Naive B cell (primary cell): ENCODE data around the gene NAGPA. TPM values are rescaled to one million over a fixed set of nuclear protein-coding genes. Genes with fewer than 3 reads are reported as not detected.

ENCODE experiments used
- ATAC-seq, 2 donors: fragments of 150-1000 bp; cut with Tn5 transposase; 2 replicates each; pipeline ENCODE4 v1.10.0; 2021; ENCODE audit warnings: low read depth in 2 of 2, mild to moderate bottlenecking in 2 of 2, moderate library complexity in 2 of 2
- DNase-seq: peaks from one replicate; pipeline ENCODE4 v3.0.0; 2022
- H3K27ac Mint-ChIP-seq, 6 donors: one replicate each; pipeline ENCODE4 v1.8.0; 2020 to 2022; ENCODE audit warnings: mild to moderate bottlenecking in 6 of 6, mixed read lengths in 6 of 6, moderate library complexity in 5 of 6, inconsistent platforms in 2 of 6
- H3K27me3 Mint-ChIP-seq, 3 donors: one replicate each; pipeline ENCODE4 v1.8.0; 2021 to 2022; ENCODE audit warnings: mixed read lengths in 3 of 3, mild to moderate bottlenecking in 1 of 3
- H3K36me3 Mint-ChIP-seq, 2 donors: one replicate each; pipeline ENCODE4 v1.8.0; 2020 to 2022; ENCODE audit warnings: mixed read lengths in 2 of 2, inconsistent platforms in 1 of 2, mild to moderate bottlenecking in 1 of 2
- H3K4me1 Mint-ChIP-seq, 3 donors: one replicate each; pipeline ENCODE4 v1.8.0; 2020 to 2022; ENCODE audit warnings: mixed read lengths in 3 of 3, inconsistent platforms in 1 of 3, mild to moderate bottlenecking in 1 of 3, moderate library complexity in 1 of 3
- H3K4me3 Mint-ChIP-seq, 8 donors: one replicate each; pipeline ENCODE4 v1.8.0; 2020 to 2022; ENCODE audit warnings: mild to moderate bottlenecking in 8 of 8, mixed read lengths in 8 of 8, moderate library complexity in 8 of 8, inconsistent platforms in 2 of 8
- H3K9me3 Mint-ChIP-seq, 7 donors: one replicate each; pipeline ENCODE4 v1.8.0; 2020 to 2022; ENCODE audit warnings: mixed read lengths in 7 of 7, mild to moderate bottlenecking in 5 of 7, inconsistent platforms in 2 of 7, moderate library complexity in 1 of 7
- polyA plus RNA-seq, 6 donors: library from polyadenylated mRNA; unstranded; fragments of 300-500 nt; fragmentation: Illumina TruSeq; gene quantifications; one replicate each; pipeline ENCODE4 v1.2.3, GENCODE V29; 2021; ENCODE audit warnings: low read depth in 6 of 6

Gene NAGPA
- polyA plus RNA-seq, 6 donors from 2014 or later, result 26.3 to 44.6 (median 33.1) TPM

GRCh38 chr16:5002699-5003143 lies 31.0 kb downstream of the NAGPA start:
- H3K4me3 Mint-ChIP-seq, result no peak overlapping the region
- no peaks in the 10 kb centered on the region for H3K4me1 Mint-ChIP-seq
- H3K27ac Mint-ChIP-seq, result no peak overlapping the region
- H3K27me3 Mint-ChIP-seq, result peaks cover 6 to 25% (median 21%) of the 10 kb centered on the region in 3 donors
- no peak for DNase-seq
- no peaks in the 10 kb centered on the region for H3K9me3 Mint-ChIP-seq
- no peaks in the 10 kb centered on the region for H3K36me3 Mint-ChIP-seq
- ATAC-seq, result no peak

GRCh38 chr16:5001986-5002385 lies 31.7 kb downstream of the NAGPA start:
- DNase-seq (no peak), ATAC-seq (no peak)
- H3K27me3 Mint-ChIP-seq, result peaks cover 6 to 24% (median 21%) of the 10 kb centered on the region in 3 donors
- H3K9me3 Mint-ChIP-seq, result no peaks in the 10 kb centered on the region
- H3K36me3 Mint-ChIP-seq, result no peaks in the 10 kb centered on the region
- H3K4me1 Mint-ChIP-seq, result no peaks in the 10 kb centered on the region
- no peak overlapping the region for H3K27ac Mint-ChIP-seq
- H3K4me3 Mint-ChIP-seq, result no peak overlapping the region

DNA sequence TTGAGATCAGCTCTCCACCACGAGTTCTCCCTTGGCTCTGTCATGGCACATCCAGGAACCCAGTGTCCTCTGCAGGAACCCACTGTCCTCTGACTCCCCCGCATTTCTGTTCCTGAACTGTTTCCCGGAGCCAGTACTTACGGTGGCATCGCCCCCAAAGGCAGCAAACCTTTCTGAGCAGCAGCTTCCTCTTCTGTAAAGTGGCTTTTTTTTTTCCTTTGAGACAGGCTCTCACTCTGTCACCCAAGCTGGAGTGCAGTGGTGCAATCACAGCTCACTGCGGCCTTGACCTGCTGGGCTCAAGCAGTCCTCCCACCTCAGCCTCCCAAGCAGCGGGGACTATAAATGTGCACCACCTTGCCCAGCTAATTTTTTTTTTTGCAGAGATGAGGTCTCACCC lies 32.2 kb downstream of the NAGPA start:
- ATAC-seq (no peak), DNase-seq (no peak)
- peaks cover 6 to 25% (median 24%) of the 10 kb centered on the region in 3 donors for H3K27me3 Mint-ChIP-seq
- no peaks in the 10 kb centered on the region for H3K36me3 Mint-ChIP-seq
- H3K4me3 Mint-ChIP-seq, result no peak overlapping the region
- H3K9me3 Mint-ChIP-seq, result no peaks in the 10 kb centered on the region
- H3K27ac Mint-ChIP-seq, result peak overlapping the region in 1 of 6 donors; percentile 4
- H3K4me1 Mint-ChIP-seq, result no peaks in the 10 kb centered on the region

DNA sequence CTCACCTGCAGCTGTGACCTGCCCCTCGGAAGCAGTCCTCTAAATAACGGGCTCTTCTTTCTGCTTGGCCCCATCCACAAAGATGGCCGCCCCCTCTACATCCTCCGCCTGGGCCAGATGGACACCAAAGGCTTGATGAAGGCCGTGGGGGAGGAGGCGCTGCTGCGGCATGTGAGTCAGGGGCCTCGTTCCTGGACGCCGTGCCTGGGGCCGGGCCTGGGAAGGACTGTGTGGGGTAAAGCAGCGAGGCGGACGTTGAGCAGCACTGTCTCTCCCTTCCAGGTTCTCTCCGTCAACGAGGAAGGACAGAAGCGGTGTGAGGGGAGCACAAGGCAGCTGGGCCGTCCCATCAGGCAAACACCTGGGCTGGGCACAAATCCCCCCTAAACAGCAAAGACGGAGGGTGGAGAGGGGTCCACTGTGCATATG lies 33.1 kb downstream of the NAGPA start:
- peaks cover 6 to 34% (median 34%) of the 10 kb centered on the region in 3 donors for H3K27me3 Mint-ChIP-seq
- no peak for DNase-seq
- no peak for ATAC-seq
- H3K4me1 Mint-ChIP-seq, result no peaks in the 10 kb centered on the region
- H3K36me3 Mint-ChIP-seq, result no peaks in the 10 kb centered on the region
- no peak overlapping the region for H3K27ac Mint-ChIP-seq
- H3K9me3 Mint-ChIP-seq, result no peaks in the 10 kb centered on the region
- H3K4me3 Mint-ChIP-seq, result no peak overlapping the region

DNA sequence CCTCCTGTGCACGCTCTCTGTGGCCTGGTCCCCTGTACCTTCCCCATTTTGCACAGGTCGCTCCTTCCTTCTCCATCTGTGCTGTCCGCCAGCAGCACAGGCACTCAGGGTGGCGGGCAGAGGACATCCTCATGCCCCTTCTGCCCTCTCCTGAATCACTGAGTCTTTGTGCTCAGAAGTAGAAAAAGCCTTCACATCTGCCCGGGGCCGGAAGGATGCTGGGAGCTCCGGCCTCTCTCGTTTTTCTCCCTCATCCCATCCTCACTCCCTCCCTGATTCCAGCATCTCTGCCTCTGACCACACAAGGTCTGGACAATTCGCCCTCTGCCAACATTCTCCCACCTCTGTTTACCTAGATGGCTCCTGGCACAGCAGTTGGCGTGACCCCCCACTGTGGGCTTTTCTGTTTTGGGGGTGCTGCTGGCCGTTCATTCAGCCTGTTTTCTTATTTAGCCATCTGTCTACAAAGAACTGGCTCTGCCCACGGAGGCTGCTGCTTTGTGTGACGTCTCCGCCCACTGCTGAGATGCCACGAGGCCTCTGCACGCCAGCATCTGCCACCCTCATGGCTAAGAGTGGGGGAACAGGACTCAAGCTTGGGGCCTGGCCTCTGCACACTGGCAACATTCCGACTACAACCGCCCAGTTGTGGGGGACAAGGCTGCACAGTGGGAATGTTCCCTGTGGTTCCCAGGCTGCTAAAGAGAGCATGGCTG lies 38.9 kb downstream of the NAGPA start:
- ATAC-seq (no peak), DNase-seq (no peak)
- H3K9me3 Mint-ChIP-seq, result peaks cover 0 to 2% (median 0%) of the 10 kb centered on the region in 7 donors
- H3K36me3 Mint-ChIP-seq, result no peaks in the 10 kb centered on the region
- peaks cover 14 to 47% (median 31%) of the 10 kb centered on the region in 3 donors for H3K27me3 Mint-ChIP-seq
- H3K27ac Mint-ChIP-seq, result peak overlapping the region in 1 of 6 donors; percentile 62
- no peaks in the 10 kb centered on the region for H3K4me1 Mint-ChIP-seq
- H3K4me3 Mint-ChIP-seq, result peak overlapping the region in 1 of 8 donors; percentile 22

DNA sequence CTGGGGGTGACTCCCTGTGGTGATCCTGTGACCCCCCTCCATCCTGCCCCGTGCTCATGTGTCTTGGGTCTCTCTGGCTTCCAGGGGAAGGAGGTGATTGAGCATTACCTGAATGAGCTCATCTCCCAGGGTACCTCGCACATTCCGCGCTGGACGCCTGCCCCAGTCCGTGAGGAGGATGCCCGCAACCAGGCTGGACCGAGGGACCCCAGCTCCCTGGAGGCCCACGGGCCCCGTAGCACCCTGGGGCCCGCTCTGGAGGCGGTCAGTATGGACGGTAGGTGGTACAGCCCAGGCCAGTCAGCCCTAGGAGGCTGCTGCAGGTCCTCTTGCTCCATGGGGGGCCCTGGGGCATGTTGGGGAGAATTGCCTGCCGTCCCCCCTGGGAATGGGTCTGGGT lies 42.0 kb downstream of the NAGPA start:
- no peak for ATAC-seq
- Mint-ChIP-seq H3K36me3 (no peaks in the 10 kb centered on the region), H3K9me3 (peaks cover 0 to 16% (median 9%) of the 10 kb centered on the region in 7 donors)

GRCh38 chr16:4990415-4990814 lies 43.3 kb downstream of the NAGPA start:
- Mint-ChIP-seq H3K27me3 (peaks cover 37 to 63% (median 54%) of the 10 kb centered on the region in 3 donors), H3K27ac (no peak overlapping the region), H3K4me1 (peaks cover 0 to 7% (median 0%) of the 10 kb centered on the region in 3 donors), H3K36me3 (no peaks in the 10 kb centered on the region), H3K9me3 (peaks cover 0 to 20% (median 12%) of the 10 kb centered on the region in 7 donors), H3K4me3 (peak overlapping the region in 1 of 8 donors; percentile 30)
- ATAC-seq, result no peak
- DNase-seq, result no peak

More for the DNA sequence above, 42.0 kb downstream of the NAGPA start:
- no peak overlapping the region for H3K4me3 Mint-ChIP-seq
- peaks cover 27 to 67% (median 57%) of the 10 kb centered on the region in 3 donors for H3K27me3 Mint-ChIP-seq
- no peak overlapping the region for H3K27ac Mint-ChIP-seq
- H3K4me1 Mint-ChIP-seq, result peaks cover 0 to 7% (median 0%) of the 10 kb centered on the region in 3 donors
- DNase-seq, result no peak

- no peaks in the 10 kb centered on the region for H3K36me3 Mint-ChIP-seq
- ATAC-seq (no peak), DNase-seq (no peak)
- H3K27me3 Mint-ChIP-seq, result peaks cover 37 to 56% (median 47%) of the 10 kb centered on the region in 3 donors
- H3K4me3 Mint-ChIP-seq, result peak overlapping the region in 2 of 8 donors; percentile 24 to 51
- H3K9me3 Mint-ChIP-seq, result peaks cover 0 to 20% (median 13%) of the 10 kb centered on the region in 7 donors
- H3K4me1 Mint-ChIP-seq, result peaks cover 0 to 7% (median 0%) of the 10 kb centered on the region in 3 donors
- peak overlapping the region in 1 of 6 donors; percentile 33 for H3K27ac Mint-ChIP-seq
Observed at GRCh38 chr16:4989391-4990006, 44.2 kb downstream of the NAGPA start.

GRCh38 chr16:4988647-4989046 lies 45.1 kb downstream of the NAGPA start:
- peaks cover 2 to 28% (median 15%) of the 10 kb centered on the region in 7 donors for H3K9me3 Mint-ChIP-seq
- H3K4me3 Mint-ChIP-seq, result peak overlapping the region in 2 of 8 donors; percentile 6 to 54
- H3K27ac Mint-ChIP-seq, result no peak overlapping the region
- peaks cover 44 to 60% (median 52%) of the 10 kb centered on the region in 3 donors for H3K27me3 Mint-ChIP-seq
- peaks cover 0 to 7% (median 0%) of the 10 kb centered on the region in 3 donors for H3K4me1 Mint-ChIP-seq
- DNase-seq, result no peak
- no peak for ATAC-seq
- H3K36me3 Mint-ChIP-seq, result peaks cover 0 to 8% of the 10 kb centered on the region in 2 donors

GRCh38 chr16:4987580-4988374 lies 46.0 kb downstream of the NAGPA start:
- H3K4me3 Mint-ChIP-seq, result no peak overlapping the region
- H3K27me3 Mint-ChIP-seq, result peaks cover 44 to 60% (median 52%) of the 10 kb centered on the region in 3 donors
- H3K4me1 Mint-ChIP-seq, result peaks cover 0 to 7% (median 0%) of the 10 kb centered on the region in 3 donors
- H3K36me3 Mint-ChIP-seq, result peaks cover 0 to 8% of the 10 kb centered on the region in 2 donors
- DNase-seq (no peak), ATAC-seq (peak in 1 of 2 donors; percentile 20)
- peaks cover 2 to 28% (median 15%) of the 10 kb centered on the region in 7 donors for H3K9me3 Mint-ChIP-seq
- H3K27ac Mint-ChIP-seq, result no peak overlapping the region

DNA sequence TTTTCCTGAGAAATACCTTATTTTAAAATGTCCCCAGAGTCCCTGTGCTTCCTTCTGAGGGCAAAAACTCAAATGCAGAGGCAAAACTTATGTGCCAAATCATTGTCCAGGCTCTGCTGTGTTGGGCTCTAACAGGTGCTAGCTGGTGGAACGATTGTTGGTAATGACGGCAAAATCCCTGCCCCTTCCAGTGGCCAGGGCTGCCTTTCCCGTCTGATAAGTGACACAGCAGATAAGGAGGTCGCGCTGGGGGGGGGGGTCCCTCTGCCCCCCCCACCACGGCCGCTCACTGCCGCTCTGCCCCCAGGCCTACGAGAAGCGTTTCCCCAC lies 46.5 kb downstream of the NAGPA start:
- H3K36me3 Mint-ChIP-seq, result peaks cover 0 to 8% of the 10 kb centered on the region in 2 donors
- no peak for ATAC-seq

GRCh38 chr16:4984174-4984990 lies 49.4 kb downstream of the NAGPA start:
- Mint-ChIP-seq H3K36me3 (peaks cover 0 to 8% of the 10 kb centered on the region in 2 donors), H3K4me3 (no peak overlapping the region), H3K9me3 (peaks cover 2 to 28% (median 12%) of the 10 kb centered on the region in 7 donors), H3K27ac (no peak overlapping the region), H3K27me3 (peaks cover 36 to 63% (median 49%) of the 10 kb centered on the region in 3 donors), H3K4me1 (peaks cover 0 to 7% (median 0%) of the 10 kb centered on the region in 3 donors)
- ATAC-seq, result no peak
- DNase-seq, result no peak

More for the DNA sequence above, 46.5 kb downstream of the NAGPA start:
- peaks cover 2 to 28% (median 15%) of the 10 kb centered on the region in 7 donors for H3K9me3 Mint-ChIP-seq
- no peak for DNase-seq
- H3K4me3 Mint-ChIP-seq, result peak overlapping the region in 3 of 8 donors; percentile 33 to 54 (median 37)
- H3K4me1 Mint-ChIP-seq, result peaks cover 0 to 7% (median 0%) of the 10 kb centered on the region in 3 donors
- peak overlapping the region in 1 of 6 donors; percentile 21 for H3K27ac Mint-ChIP-seq
- H3K27me3 Mint-ChIP-seq, result peaks cover 40 to 58% (median 50%) of the 10 kb centered on the region in 3 donors
